Hypothalamus (tissue), 51 donors: Measurements from ENCODE around the gene RPRD1A.
"Not testable (repeated sequence)": the region's sequence is repeated elsewhere in the genome, so short reads cannot be mapped to it uniquely, and the experiment has no call there.

Source experiments
- DNase-seq, 51 donors: peaks; one replicate each; lab custom pipeline; 2025; lab: John Stamatoyannopoulos, UW

The RPRD1A gene

DNA sequence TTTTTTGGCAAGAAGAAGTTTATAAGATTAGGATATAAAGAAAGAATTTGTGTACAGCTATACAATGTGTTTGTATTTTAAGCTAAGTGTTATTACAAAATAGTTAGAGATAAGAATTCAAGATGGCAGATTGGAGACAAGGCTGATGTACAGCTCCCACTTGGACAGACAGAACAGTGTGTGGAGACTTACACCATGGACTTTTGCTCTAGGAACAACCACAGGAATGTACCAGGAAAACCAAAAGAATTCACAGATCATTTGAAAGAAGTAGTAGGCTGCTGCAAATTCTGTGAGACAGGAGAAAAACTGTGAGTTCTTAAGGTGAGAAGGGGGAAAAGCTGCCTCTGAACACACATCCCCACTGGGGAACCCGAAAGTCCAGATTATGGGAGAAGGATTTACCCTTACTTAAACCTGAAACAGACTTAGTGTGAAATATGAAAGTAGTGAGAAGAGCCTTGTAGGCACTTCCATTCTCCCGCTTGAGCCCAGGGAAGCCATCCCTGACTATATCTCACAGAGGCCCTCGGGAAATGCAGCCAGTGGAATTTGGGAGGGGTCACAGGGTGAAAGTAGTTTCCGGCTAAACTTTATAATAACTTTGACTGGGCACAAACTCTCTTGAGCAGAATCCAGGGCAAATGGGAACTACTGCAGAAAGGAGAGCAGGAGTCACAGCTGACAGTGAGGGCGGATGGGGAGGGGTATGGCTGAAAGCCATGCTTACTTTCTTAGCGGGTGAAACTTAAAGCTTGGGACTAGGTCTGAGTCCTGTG lies 11.6 kb upstream of the RPRD1A start:
- no peak for DNase-seq

DNA sequence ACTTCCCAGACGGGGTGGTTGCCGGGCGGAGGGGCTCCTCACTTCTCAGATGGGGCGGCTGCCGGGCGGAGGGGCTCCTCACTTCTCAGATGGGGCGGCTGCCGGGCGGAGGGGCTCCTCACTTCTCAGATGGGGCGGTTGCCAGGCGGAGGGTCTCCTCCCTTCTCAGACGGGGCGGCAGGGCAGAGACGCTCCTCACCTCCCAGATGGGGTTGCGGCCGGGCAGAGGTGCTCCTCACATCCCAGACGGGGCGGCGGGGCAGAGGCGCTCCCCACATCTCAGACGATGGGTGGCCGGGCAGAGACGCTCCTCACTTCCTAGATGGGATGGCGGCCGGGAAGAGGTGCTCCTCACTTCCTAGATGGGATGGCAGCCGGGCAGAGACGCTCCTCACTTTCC lies 10.4 kb upstream of the RPRD1A start:
- not testable (repeated sequence) for DNase-seq

DNA sequence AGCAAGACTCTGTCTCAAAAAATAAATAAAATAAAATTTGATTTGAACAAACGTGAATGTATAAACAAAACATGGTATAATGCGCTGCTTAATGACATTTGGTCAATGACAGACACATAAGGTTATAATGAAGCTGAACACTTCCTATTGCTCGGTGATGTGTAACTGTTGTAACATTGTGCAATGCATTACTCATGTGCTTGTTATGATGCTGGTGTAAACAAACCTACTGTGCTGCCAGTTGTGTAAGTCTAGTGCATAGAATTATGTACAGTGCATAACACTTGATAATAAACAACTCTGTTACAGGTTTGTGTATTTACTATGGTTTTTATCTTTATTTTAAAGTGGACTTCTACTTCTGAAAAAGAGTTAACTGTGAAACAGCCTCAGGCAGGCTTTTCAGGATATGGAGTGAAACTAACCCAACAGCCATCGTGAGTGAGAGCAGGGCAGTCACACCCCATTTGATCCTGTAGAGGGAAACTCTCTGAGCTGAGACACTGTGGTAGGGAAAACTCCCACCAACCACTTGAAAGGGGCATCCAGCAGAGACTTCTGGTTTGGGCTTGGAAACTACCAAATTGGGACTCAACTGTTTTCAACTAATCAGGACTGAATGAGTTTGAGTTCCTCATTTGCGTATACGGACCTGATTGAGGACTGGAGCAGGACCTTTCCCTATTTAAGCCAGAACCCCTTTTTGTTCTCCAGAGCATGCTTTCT lies 8.7 kb upstream of the RPRD1A start:
- no peak for DNase-seq

DNA sequence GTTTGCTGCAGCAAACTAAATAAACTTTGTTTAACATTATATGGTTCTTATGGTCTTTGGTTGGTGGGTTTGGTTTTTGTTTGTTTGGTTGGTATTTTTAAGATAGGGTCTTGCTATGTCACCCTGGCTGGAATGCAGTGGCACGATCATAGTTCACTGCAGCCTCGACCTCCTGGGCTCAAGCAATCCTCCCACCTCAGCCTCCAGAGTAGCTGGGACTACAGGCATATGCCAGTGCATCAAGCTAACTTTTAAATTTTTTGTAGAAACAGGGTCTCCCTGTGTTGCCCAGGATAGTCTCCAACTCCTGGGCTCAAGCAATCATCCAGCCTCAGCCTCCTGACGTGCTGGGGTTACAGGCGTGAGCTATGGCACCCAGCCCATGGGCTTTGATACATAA lies 7.1 kb upstream of the RPRD1A start:
- DNase-seq = no peak

DNA sequence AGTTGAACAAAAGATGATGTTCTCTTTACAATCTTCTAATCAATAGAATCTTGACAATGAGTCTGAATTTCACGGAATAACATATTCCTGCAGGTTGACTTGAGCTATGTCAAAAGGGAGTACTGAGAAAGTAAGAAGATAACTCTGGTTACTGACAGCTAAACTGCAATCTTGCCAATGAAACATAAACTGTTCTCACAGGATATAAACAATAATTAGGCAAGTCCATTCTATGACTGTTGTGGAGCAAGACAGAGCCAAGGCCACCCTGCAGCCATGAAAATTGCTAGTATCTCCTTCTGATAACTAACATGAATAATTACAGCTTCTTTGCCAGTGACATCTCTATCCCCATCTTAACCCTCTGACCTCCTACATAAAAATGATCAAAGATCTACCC lies 6.3 kb upstream of the RPRD1A start:
- no peak for DNase-seq

DNA sequence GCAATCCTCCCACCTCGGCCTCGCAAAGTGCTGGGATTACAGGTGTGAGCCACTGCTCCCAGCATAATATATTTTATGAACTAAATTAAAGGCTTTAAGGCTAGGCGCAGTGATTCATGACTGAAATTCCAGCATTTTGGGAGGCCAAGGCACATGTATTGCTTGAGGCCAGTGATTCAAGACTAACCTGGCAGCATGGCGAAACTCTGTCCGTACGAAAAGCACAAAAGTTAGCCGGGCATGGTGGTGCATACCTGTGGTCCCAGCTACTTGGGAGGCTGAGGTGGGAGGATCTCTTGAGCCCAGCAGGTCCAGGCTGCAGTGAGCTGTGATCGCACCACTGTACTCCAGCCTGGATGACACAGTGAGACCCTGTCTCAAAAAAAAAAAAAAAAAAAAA lies 5.0 kb upstream of the RPRD1A start:
- not testable (repeated sequence) for DNase-seq

DNA sequence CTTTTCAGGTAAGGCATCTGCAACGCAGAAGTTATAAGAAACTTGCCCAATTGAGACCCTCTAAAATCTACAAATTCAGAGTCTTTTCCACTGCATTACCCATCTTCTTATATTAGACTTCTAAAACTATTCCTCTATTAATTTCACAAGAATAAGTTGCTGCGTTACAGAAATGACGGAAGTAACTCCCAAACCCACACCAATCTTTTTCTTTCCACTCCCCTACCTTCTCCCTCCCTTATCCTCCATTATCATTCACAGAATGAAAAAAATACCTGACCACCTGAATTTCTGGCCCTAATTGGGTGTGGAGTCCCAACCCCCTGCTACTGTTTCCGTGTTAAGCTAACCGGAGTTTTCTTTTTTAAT lies 689 bp downstream of the RPRD1A start:
- no peak for DNase-seq

DNA sequence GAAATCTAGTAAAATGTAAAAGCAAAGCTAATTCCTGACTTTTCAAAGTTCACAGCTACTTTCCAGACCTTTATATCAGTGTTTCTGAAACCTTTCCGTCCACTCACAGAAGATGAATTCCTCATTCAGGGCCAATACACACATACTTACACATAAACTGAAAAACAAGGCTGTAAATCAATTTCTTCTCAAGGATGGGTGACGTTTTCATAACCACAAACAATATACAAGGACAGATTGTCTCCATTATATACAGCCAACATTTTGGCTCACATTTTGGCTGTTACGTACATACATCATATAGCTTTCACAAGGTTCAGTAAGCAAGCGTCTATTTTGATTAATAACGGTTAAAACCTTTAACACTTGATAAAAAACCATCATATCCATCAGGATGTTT lies 1.4 kb downstream of the RPRD1A start:
- DNase-seq = no peak

DNA sequence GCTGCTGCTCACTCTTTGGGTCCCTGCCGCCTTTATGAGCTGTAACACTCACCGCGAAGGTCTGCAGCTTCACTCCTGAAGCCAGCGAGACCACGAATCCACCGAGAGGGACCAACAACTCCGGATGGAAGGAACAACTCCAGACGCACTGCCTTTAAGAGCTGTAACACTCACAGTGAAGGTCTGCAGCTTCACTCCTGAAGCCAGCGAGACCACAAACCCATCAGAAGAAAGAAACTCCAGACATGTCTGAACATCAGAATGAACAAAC lies 2.6 kb downstream of the RPRD1A start:
- DNase-seq = not testable (repeated sequence)

DNA sequence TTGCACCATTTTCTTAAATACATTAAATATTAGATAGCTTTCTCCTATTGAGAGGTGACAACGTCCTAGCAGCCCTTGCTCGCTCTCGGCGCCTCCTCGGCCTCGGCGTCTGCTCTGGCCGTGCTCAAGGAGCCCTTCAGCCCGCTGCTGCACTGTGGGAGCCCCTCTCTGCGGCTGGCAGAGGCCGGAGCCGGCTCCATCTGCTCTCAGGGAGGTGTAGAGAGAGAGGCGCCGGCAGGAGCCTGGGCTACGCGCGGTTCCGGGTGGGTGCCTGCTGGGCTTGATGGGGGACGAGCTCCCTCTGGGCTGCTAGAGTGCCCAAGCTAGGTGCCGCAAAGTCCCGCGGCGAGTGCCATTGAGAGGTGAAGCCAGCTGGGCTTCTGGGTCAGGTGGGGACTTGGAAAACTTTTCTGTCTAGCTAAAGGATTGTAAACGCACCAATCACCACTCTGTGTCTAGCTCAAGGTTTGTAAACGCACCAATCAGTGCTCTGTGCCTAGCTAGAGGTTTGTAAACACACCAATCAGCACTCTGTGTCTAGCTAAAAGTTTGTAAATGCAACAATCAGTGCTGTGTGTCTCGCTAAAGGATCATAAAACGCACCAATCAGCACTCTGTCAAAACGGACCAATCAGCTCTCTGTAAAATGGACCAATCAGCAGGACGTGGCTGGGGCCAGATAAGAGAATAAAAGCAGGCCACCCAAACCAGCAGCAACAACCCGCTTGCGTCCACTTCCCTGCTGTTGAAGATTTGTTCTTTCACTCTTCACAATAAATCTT lies 3.1 kb downstream of the RPRD1A start:
- no peak for DNase-seq

DNA sequence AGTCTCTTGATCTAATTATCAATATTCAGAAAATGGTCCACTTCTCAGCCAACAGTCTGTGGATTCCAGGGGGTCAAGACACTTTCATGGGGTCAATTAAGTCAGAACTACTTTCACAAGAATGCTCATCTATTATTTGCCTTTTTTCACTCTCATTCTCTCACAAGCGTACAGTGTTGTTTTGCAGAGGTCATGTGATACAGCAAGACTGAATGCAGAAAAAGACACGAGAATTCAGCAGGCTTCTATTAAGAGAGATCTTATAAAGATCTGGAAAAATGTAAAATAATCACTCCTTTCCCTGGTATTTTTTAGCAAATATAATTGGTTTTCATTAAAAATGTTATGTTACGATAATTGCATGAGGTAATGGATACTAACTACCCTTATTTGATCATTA lies 8.7 kb downstream of the RPRD1A start:
- peak in 1 of 51 donors; percentile 6 for DNase-seq

DNA sequence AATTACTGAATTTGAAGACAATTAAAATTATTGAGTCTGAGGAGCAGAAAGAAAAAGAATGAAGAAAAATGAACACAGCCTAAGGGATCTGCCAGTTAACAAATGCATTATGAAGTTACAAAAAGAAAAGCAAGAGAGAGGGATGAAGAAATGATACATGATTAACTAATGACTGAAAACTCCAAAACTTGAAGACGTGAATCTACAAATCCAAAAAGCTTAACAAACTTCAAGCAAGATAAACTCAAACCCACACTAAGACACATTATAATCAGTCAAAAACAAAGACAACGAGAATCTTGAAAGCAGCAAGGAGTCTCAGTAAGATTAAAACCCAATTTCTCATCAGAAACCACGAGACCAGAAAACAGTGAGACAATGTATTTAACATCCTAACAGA lies 15.6 kb downstream of the RPRD1A start:
- no peak for DNase-seq

DNA sequence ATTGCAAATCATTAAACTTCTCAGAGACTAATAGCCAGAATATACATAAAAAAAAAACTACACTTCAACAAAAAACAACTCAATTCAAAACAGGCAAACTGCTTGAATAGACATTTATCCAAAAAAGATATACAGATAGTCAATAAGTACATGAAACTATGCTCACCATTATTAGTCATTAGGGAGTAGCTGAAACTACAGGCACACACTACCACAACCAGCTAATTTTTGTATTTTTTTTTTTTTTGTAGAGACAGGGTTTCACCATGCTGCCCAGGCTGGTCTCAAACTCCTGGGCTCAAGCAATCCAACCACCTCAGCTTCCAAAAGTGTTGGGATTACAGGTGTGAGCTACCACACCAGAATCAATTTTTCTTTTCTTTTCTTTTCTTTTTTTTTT lies 16.9 kb downstream of the RPRD1A start:
- no peak for DNase-seq

DNA sequence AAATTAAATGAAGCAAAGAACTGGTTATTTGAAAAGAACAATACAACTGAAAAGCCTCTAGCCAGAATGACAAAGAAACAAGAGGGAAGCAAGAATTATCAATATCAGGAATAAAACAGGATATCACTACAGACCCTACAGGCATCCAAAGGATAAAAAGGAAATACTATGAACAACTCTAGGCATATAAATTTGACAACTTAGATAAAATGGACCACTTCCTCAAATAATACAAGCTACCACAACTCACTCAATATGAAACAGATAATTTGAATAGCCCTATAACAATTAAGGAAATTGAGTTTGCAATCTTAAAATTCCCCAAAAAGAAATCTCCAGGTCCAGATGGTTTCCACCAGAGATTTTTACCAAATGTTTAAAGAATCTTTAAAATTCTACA lies 19.8 kb downstream of the RPRD1A start:
- DNase-seq = no peak

DNA sequence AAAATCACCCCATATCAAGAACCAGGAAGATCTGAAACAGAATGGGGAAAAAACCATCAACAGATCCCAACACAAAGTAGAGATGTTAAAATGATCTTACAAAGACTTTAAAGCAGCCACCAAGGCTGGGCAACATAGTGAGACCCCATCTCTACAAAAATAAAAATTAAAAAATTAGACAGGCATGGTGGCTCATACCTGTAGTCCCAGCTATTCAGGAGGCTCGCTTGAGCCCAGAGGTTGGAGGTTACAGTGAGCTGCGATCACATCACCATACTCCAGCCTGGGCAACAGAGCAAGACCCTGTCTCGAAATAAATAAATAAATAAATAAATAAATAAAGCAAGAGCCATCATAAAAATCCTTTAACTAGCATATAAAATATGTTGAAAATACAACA lies 20.5 kb downstream of the RPRD1A start:
- no peak for DNase-seq

DNA sequence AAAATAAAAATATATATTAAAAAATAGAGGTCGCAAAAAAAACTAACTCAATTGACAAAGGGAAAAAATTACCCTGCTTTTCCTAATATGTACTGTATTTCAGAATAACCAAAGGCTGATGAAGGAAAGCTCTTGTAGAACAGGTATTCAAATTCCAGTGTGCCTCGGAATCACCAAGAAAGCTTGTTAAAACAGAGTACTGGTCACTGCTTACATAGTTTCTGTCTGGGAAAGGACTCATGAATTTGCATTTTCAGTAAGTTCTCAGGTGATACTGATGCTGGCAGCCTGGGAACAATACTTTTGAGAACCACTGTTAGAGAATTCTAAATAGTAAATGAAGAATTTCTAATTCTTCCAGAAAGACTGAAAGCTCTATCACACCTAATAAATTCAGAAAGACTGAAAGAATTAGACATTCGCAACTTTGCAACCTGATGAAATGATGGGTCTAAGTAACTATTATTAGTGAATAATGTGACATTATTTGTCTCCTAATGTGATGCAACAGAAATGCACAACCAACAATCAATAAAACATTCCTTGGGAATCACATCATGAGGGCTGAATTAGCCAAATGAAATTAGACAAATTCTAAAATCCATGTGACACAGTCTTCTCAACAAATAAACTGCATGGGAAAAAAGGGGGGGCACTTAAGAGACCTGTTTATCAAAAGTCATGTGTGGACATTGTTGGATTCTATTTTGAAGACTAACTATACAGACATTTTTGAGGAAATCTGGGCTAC lies 21.9 kb downstream of the RPRD1A start:
- no peak for DNase-seq

DNA sequence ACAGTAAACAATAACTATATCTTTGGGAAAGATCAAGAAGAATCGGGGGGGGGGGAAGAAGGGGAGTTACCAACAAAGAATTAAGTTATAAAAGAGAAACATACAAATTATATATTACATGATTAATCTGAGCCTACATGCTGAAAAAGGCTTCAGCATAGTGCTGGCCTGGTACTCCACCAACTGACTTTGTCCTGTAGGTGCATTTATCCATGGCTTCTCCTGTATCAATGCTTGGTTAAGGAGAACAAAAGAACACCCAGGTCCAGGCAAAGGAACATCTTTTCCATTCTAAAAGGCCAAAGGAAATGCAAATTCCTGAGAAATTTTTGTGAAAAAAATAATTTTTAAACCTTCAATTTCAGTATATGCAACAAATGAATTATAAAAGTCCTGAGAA lies 24.2 kb downstream of the RPRD1A start:
- no peak for DNase-seq

DNA sequence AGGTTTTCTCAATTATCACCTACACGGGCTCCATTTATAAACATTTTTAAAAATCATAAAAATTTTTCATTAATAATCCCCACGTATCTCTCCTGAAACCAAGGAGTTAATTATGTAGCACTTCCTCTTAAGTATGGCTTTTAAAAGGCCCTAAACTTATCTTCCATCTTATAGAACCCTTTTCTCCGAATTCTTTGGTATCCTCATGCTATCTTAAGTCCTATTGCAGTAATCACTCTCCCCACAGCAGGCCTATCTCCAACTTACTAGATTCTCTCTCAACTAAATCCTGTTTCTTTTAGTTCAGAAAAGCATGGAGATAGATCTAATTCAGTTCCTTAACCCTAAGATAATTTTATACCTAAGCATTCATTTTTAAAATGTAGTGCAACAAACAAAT lies 26.2 kb downstream of the RPRD1A start:
- DNase-seq = no peak

DNA sequence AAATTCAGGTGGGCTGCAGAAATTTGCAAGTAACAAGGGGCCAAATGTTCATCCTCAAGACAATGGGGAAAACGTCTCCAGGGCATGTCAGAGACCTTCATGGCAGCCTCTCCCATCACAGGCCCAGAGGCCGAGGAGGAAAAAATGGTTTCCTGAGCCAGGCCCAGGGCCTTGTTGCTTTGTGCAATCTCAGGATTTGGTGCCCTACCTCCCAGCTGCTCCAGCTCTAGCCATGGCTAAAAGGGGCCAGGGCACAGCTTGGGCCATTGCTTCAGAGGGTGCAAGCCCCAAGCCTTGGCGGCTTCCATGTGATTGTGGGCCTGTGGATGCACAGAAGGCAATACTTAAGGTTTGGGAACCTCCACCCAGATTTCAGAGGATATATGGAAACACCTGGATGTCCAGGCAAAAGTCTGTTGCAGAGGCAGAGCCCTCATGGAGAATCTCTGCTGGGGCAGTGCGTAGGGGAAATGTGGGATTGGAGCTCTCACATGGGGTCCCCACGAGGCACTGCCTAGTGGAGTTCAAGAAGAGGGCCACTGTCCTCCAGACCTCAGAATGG lies 29.2 kb downstream of the RPRD1A start:
- no peak for DNase-seq

DNA sequence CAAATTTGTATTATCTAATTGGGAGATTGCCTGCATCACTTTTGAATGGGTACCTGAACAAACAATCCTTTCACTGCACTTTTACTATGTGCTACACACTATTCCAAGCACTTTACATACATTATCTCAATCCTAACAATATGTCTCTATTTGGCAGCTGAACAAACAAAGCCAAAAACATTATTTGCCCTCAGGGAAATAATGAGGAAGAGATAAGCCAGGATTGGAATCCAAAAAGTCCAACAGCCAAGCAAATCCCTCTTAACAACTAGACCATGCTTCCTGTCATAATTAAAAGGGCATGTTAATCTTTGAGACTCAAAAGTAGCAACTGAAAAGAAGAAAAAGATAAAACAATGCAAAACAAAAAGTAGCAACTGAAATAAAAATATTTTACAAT lies 32.1 kb downstream of the RPRD1A start:
- DNase-seq = no peak
